Measurements from ENCODE around the gene BRWD1.

GRCh38 chr21:39169906-39170305 lies 143.5 kb downstream of the BRWD1 start:
- no peak for TF ChIP-seq CTBP1 (IDR thresholded peaks at IDR 0.05; ENCODE audit: borderline replicate concordance)
- no peak for TF ChIP-seq FOXK2 (IDR thresholded peaks at IDR 0.05)
- no peak for TF ChIP-seq FOXA1 (IDR thresholded peaks at IDR 0.05)
- no peak for TF ChIP-seq FOXM1 (IDR thresholded peaks at IDR 0.05; ENCODE audit: borderline replicate concordance)
- TF ChIP-seq BHLHE40 (IDR thresholded peaks at IDR 0.05; ENCODE audit: borderline replicate concordance): no peak
- no peak for TF ChIP-seq L3MBTL2 (conservative IDR thresholded peaks at IDR 0.05)
- TF ChIP-seq PKNOX1 (IDR thresholded peaks at IDR 0.05): no peak
- TF ChIP-seq ARNT (IDR thresholded peaks at IDR 0.05): no peak
- no peak for TF ChIP-seq TARDBP (IDR thresholded peaks at IDR 0.05)
- TF ChIP-seq ZNF384 (IDR thresholded peaks at IDR 0.05): no peak
- TF ChIP-seq SP1 (IDR thresholded peaks at IDR 0.05): no peak

All from HEK293T (cell line).